HG03095 (cell line): ENCODE measurements around the gene BAZ2B.

Source experiments
- ATAC-seq: cut with Tn5 transposase; IDR thresholded peaks from one replicate; pipeline ENCODE4 v1.9.1; 2021; ENCODE audit warnings: moderate library complexity; ENCODE audit not compliant: unreplicated experiment

BAZ2B gene

DNA sequence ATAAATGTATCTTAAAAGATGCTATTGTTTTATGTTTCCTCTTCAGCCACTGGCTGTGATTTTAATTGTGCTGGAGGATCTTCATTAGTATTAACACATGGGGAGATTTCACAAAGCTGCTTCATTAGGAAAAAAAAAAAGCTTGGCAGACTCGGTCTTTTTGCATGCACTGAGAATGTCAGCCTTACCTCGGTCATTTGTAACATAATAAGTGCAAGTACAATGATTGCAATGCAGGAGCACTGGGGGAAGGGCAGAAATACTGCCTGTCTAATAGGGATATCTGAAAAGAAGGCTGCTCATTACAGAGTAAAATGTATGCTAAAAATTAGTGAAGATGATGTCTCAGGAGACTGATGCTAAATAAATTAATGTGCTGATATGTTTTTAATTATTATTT, 1.3 kb upstream of the BAZ2B start:
- no peak for ATAC-seq

DNA sequence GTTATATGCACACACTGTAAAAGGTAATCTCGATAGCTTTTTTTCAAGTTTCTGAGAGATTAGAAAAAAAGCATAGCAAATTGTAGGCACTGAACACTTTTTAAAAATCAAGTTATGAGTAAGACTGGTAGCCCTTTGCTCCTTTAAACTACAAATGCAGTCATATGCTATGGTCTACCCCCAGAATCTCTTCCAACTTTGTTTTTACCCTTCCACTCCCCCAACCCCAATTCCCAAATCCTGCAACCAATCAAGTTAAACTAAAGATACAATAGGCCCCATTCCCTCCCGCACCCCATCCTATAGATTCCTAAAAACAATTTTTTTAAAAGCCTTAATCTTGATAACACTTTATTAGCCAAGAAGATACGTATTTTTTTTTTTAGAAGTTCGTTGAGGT, 752 bp upstream of the BAZ2B start:
- ATAC-seq, result no peak

DNA sequence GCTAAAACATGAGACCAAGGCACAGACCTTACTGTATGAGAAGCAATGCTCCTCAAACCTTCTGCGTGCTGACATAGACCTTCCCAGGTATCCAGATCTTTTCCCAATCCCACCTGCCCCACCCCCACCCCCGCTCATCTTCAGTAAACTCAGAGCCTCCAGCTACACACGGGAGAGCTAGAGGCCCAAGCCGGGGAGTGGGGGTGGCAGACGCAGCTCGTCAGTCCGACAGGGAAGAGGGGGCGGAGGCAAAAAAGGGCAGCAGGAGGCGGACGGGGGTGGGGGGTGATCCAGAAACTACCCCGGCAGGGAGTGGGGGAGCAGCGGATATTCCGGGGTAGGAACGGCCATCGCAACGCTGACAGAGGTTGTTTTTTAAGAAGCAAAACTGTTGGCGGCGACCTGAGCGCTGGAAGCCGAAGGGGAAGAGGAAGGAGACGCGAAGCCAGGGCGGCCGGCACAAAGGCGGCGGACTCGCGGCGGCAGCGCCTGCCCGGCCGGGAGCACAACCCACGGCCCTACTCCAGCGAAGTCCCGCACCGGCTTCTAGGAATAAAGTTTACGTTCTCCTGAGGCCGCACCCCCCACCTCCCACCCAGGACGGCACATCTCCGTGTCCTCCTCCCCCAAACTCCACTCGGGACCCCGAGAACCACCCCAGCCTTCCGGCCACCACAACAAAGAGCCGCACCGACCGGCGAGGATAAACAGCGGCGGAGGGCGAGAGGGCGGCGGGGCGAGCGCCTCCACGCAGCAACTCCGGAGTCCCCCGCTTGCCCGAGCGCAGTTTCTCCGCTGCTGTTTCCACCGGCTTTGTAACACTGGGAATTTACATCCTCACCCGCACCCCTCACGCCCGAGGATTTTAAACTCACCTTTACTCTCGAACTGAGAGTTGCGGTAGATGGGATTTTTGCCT, 722 bp downstream of the BAZ2B start:
- ATAC-seq, result peak; percentile 64

DNA sequence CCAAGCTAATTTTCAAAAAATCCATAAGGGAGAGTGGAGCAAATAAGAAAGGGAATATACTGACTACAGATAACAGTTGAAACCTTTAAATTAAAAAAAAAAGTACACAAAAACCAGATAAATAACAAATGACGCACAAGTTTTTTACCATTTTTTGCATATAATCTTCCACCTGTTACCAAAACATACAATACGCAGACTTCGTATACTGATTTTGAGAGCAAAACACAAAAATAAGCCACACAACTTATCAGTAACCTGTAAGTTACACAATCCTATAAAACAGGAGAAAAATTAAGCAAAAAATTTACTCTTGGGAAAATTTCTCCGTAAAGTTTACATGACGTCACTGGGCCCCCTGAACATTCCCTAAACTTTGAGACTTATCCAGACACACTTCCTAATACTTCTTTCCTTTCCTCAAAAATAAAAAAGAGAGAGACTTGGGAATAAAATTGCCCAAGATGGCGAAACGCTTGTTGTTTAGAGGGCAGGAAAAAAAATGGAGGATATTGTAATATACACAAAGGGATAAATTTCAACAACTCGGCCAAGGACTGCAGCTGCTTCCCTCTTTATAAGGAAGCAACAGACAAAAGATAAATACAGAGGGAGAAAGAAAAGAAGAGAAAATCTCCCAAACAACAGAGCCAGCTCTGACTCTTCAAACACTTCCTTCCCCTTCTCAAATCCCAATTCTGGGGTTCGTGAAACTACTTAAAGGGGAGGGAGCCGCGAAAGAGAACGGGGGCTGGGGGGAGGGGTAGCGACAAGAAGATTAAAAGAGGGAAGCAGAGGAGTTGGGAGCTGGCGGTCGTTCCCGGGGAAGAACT, 1.6 kb downstream of the BAZ2B start:
- peak; percentile 17 for ATAC-seq

DNA sequence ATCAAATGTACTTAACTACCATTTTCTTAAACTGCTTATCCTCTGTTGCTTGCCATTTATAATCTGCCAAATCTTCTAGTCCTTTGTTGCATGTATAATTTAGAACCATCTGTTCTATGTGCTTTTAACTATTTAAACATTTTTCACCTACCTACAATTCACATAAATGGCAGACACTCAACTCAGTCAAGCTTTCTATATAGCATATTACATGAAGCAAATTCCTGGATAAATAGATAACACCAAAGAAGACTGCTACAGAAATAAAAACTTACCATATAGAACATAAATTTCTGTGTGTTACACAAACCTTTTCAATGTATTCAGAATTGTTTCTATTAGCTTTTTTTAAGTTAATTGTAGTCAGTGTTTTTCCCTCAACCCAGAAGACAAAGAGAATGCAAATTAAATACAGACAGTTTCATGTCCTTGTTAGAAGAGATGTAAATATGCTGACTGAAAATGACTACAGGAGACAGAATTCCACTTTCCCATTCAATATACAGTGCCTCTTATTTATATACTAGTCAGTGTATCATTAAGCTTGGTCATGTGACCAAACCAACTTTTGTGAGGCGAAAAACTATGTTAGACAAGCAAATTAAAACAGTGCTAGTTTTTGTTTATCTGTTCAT, 2.6 kb downstream of the BAZ2B start:
- ATAC-seq, result no peak

DNA sequence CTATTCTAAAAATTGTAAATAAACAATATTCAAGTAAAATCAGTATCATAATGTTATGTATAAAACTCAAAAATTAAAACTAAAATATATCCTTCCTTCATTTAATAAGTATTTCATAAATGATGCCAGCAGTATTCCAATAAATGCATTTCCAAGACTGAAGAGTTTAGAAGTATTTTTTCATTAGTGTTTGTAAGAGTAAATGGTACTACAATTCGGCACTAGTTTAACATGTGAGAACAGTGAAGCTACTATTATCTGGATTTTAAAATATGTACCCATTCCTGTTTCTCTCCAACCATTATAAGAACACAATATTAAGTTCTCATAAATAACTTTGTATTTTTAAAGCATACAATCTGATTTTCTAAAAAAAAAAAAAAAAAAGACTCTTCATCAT, 3.3 kb downstream of the BAZ2B start:
- no peak for ATAC-seq

DNA sequence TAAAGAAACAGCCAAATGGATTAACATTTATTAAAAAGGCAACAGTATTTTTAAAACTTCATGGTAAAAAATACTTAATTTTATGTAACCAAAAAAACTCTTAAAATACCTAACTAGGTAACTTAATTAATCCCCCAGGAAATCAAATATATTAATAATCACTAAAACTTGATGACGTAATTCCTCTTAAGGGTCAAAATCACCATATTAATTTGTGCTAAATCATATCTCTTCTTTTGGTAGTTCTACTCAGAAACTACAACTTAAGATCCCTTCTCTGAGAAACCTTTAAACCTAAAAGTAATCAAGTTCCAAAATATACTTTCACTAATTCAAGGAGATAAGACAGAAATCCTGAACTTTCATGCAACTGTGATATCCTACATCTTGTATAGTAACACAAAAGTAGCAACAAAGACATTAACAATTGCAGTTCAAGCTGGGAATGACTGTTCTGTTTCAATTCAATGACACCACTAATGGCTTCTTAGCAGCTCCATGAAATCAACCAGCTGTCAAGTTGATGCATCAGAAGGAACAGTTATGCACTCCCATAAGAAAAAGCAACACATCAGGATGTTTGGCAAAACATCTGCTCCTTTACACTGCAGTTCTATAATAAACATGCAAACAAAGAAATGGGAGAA, 4.0 kb downstream of the BAZ2B start:
- ATAC-seq, result no peak

DNA sequence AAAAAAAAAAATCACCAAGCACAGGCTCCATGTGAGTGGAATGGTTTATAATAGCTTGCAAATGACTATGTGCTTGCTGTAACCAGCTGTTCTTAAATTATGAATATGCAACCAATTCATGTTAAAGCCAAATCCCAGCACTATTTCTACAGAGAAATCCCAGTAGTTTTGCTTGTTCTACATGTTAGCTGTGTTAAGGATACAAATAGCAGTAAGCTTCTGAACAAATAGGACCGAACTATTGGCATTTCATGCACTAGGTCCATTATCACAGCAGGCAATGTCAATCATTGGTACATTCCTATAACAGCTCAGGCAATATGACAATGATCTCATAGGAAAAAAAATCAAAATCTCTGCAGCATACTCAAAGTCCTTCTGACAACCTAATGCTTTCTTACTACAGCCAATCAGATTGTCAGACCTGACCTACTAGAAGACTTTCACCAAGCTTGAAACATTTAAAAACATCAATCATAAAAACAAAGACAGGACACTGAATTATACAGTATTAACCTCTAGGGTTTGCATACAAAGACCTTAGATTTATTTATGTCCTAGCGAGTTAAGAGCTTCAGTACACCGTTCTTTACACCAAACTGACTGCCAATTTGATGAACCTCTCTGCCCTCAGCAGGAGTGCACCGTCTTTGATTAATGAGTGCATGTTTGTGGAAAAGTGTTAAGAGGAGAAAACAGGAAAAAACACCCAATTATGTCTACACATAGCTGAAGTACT, 6.4 kb downstream of the BAZ2B start:
- ATAC-seq, result no peak

DNA sequence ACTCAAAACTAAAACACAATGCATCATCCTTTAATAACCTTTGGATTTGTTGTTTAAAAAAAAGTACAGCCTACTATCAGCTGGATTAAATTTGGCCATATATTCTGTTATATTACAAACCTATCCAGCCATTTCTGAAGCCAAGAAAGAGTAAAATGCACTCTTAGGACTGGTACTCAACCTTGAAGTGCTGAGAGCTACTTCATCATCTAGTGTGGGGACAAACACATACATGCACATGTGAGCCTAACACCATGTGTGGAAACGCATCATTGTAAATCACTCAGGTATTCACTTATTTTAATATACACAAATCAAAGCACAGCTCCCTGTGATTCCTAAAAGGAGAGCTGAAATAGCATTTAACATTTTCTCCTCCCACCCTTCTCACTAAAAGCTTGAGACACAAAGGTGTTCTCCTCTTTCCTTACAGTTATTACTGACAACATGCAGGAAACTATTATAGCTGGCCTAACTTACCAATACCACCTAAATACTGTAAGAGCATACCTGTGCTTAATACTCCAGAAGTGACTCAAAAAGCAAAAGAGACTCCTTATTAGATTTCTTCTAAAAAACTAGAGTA, 7.5 kb downstream of the BAZ2B start:
- no peak for ATAC-seq

DNA sequence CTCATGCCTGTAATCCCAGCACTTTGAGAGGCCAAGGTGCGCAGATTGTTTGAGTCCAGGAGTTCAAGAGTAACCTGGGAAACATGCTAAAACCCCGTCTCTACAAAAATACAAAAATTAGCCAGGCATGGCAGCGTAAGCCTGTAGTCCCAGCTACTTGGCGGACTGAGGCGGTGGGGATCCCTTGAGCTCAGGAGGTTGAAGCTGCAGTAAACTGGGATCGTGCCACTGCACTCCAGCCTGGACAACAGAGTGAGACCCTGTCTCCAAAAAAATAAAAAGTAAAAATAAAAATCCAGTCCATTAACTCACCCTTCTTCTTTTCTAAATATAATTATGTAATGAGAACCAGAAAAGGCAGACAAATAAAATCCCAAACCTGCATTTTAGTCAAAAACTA, 8.2 kb downstream of the BAZ2B start:
- ATAC-seq, result no peak

DNA sequence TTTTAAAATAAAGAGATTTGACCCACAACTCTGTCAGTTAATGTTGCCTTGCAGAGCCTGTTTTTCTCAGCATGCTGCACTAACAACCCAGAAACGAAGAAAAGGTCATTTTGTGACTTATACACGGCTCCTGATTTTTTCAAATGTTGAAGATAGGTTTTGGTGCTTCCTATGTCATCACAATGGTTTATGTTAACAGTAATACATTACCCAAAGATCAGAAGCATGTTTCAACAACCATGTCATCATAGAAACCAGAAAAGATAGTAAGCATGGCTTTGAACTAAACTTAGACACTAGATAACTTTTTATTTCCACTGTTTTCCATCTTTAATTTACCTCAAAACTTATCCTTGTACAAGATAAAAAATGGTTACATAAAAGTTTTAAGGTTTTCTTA, 10.1 kb downstream of the BAZ2B start:
- ATAC-seq, result no peak

DNA sequence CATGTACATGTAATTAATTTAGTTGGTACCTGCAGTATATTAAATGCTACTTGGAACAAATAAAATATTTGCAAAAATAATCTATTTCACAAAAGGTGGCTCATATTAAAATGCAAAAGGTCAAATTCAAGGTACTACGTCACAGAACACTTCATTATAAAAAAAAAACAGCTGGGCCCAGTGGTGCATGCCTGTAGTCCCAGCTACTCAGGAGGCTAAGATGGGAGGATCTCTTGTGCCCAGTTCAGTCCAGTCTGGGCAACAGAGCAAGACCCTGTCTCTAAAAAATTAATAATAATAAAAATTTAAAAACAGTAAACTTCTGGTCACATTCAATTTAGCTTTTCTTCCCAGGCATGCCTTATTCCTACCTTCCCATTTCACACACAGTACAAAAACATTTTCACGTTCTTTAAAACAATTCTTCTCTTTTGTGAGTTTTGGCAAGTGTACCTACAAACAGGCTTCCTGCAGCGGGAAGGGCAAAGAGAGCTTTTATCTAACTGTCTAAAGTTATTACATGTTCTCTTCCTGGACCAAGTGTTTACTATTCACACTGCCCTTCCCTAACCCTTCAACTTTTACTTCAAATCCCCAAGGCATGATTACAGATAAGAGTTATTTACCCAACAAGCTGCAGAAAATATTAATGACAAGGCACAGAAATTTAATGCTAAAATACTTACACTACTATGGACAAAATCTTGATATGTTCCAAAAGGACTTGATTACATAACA, 10.7 kb downstream of the BAZ2B start:
- no peak for ATAC-seq

DNA sequence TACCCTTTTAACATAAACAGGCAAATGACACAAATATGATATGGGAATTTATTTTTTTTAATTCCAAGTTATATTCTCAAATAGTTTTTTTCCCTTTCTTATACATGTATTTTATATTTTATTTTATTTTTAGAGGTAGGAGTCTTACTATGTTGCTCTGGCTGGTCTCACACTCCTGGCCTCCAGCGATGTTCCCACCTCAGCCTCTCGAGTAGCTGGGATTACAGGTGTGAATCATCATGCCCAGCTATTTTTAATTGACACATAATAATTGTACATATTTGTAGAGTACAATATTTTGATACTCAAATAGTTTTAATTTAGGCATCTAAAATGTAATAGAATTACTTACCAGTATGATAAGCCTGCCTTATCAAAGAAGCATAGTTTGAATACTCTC, 12.2 kb downstream of the BAZ2B start:
- no peak for ATAC-seq

DNA sequence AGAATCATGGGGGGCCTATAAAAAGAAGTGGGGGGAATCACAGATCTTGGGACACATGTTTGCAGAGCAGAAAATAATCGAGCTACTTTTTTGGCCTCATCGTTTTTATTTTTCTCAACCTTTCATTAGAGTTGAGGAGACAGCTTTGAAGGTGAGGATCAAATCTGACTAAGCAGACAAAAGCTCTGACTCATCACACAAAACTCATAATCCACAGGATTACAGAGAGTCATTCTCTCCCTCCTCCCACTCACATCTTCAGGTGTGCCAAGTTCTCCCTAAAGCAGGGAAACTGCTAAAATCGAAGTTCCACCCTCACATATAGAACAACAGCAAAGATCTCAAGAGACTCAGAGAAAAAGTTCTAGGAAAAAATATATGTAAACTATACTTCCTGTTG, 15.6 kb downstream of the BAZ2B start:
- no peak for ATAC-seq

DNA sequence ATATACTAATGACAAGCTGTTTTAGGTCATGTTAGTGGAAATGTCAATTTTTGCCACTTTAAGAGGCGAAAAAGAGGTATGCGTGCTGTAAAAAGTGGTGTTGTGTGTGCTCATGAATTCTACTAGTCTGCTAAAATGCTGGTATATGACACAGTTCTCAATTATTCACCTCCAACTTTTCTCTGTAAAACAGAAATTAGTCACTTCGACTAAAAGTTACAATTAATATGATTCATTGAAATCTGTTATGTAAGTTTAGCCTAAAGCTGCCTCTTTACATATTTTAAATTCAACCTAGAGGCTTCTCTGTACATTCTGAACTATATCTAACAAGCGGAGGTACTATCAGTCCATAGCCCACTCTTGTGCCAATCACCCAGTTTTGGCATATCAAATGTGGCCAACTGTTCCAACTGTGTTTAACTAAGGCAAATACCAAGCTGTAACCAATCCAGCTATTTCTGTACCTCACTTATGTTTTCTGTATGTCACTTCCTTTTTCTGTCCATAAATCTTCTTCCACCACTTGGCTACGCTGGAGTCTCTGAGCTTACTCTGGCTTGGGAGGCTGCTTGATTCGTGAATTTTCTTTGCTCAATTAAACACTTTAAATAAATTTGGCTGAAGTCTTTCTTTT, 20.8 kb downstream of the BAZ2B start:
- ATAC-seq, result no peak

DNA sequence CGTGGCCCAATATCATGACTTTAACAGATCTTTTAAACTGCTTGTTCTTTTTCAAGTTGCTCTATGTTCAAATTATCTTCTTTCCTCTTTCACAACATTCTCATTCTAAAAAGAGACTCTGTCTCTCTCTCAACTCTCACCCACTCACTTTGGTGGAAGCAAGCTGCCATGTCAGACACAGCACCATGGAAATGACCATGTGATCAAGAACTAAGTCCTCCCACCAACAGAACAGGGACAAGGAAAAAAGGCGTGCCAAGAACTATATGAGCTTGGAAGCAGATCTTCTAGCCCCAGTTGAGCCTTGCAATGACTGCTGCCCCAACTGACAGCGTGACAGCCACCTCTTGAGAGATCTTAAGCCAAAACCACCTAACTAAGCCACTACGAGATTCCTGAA, 23.9 kb downstream of the BAZ2B start:
- ATAC-seq, result no peak

DNA sequence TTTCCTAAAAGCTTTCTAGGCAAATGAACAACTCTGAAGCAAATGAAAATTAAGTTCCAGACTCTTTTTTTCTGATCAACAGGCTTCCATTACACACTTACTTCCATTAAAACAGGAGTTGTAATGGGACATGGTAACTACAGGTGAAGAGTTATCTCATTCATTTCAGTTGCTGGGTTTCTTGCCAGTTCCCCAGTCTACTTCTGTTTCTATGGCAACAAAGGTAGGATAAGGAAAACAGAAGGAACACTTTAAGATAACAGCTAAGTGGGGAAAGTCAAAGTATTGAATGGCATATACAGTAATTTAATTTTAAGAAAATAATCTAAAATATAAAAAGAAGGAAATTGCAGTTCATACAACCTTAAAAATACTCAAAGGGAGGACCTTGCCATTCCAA, 25.1 kb downstream of the BAZ2B start:
- ATAC-seq, result no peak

DNA sequence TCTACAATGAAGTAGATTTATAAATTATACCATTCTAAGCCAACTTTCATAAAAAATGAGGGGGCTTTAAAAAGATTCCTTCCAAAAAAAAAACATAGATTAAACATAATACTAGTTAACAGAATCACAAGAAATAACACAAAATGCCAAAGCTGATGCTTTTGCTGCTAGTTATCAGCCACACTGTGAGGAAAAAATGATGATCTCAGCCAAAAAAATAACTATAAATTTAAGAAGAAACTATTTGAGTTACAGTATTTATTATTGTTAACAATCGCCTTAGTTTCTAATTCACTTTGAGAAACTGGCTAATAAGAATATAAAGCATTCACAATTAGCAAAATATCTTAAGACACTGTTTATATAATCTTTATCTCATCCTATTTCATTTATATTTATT, 27.1 kb downstream of the BAZ2B start:
- no peak for ATAC-seq

DNA sequence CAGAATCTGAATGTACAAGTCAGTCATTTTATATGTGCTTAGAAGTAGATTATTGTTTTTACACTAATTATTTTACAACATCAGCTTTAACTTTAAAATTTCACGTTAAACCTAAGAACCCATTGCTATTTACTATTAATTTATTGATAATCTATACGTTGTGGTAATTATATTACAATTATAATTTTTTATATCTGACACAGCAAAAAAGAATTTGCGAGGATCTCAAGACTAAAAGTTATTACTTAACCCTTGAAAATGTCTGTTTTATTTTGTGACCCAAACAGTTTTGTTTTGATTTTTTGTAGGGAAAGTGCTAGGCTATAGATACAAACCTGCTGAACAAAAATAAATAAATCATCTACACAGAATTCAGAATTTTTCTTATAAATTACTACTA, 30.3 kb downstream of the BAZ2B start:
- no peak for ATAC-seq
